ENCODE measurements around the gene KMO.

DNA sequence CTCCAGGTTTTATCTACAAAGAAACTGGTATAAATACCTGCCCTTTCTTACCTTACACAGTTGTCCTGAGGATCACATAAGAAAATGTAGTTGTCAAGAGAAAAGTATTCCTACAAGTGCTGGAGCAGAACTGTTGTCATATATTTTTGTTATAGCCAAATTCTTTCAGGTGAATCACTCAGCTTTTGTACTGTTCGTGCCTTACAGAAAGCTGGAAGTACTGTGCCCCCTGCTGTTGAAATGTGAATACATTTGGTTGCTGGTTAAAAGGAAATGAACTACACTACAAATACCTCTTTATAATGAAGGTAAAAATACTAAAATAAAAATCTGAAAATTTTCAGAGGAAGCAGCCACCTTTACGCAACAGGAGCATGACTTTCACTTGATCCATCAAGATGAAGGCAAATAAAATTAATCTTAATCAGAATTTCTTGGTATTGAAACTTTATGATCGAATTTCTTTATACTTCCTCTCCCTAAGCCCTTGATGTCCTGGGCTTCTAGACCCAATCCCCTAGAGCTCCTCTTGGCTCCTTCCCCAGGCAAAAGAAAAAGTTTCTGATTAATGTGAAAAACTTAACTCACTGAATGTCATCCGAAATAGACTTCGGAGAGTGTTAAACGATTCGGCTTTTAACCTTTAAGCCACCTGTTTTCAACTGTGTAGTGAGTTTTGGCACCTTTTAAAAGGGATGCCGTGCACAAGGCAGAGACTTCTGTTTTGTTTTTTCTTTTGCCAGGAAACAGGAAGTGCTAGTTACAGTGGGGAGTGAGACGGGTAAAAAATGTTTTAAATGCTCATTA is 95.5 kb downstream of the KMO start:
- TF ChIP-seq, protein P1, sequence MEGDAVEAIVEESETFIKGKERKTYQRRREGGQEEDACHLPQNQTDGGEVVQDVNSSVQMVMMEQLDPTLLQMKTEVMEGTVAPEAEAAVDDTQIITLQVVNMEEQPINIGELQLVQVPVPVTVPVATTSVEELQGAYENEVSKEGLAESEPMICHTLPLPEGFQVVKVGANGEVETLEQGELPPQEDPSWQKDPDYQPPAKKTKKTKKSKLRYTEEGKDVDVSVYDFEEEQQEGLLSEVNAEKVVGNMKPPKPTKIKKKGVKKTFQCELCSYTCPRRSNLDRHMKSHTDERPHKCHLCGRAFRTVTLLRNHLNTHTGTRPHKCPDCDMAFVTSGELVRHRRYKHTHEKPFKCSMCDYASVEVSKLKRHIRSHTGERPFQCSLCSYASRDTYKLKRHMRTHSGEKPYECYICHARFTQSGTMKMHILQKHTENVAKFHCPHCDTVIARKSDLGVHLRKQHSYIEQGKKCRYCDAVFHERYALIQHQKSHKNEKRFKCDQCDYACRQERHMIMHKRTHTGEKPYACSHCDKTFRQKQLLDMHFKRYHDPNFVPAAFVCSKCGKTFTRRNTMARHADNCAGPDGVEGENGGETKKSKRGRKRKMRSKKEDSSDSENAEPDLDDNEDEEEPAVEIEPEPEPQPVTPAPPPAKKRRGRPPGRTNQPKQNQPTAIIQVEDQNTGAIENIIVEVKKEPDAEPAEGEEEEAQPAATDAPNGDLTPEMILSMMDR (IDR thresholded peaks at IDR 0.05) = peak; percentile 88
- TF ChIP-seq ZFX (IDR thresholded peaks at IDR 0.05; ENCODE audit: borderline replicate concordance) = no peak

Measured in 22Rv1 (cell line).